ENCODE measurements around the gene CD22.

DNA sequence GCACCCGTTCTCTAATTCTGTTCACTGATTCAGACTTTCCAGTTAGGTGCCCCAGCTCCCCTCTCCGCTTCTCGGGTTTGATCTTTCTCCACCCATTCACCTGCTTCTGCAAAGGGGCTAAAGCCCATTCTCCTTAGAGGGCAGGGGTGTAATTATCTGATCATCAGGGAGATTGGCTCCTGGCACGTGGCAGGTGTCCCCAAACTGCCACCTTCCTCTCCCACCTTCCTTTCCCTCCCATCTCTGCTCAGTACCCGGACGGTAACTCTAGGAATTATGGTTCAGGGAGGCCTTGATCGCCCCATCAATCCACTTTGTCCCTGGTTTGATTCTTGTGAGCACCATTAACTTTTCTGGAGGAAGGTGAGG, 18.9 kb downstream of the CD22 start:
- TF ChIP-seq CTCF (IDR thresholded peaks at IDR 0.05 in 8 of 11, conservative IDR thresholded peaks at IDR 0.05 in 3 of 11) (no peak), POLR2A (IDR thresholded peaks at IDR 0.05) (no peak)
